Aortic smooth muscle cell (primary cell): ENCODE results near the gene OR4C15. TPM values are rescaled to one million over a fixed set of nuclear protein-coding genes. Genes with fewer than 3 reads are reported as not detected.

ENCODE experiments used
- total RNA-seq: library from RNA; depleted of rRNA; stranded (reverse); fragments of >200 nt; gene quantifications from 2 replicates; pipeline ENCODE4 v1.2.3, GENCODE V29; 2014

The OR4C15 gene
- total RNA-seq = not detected in 2 replicates

DNA sequence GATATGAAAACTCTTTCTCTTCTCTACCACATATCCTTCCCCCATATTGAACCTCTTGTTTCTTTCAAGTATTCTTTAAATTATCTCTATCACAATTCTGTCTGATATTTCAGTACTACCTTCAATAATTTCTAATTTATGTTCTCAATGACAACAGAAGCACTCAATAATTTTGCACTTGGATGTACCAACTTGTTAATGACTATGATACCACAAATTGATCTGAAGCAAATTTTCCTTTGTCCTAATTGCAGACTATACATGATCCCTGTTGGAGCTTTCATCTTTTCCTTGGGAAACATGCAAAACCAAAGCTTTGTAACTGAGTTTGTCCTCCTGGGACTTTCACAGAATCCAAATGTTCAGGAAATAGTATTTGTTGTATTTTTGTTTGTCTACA, at the start of gene OR4C15:
Gene OR4C15 (plus strand): TSS at position 301 of the 400 bp plus-strand sequence. CDS start 0 bp downstream, at position 301.

GRCh38 chr11:55571828-55572227, 17.6 kb downstream of the OR4C15 start, which contains the start of gene OR4C16:
Gene OR4C16, plus strand, starts transcription at chr11:55572128. Its CDS starts 0 bp downstream, at chr11:55572128.

Other genes starting within 250 kb of the OR4C15 start
- not detected in 2 replicates for gene OR4A16, start 211.3 kb upstream of the OR4C15 start, total RNA-seq
- not detected in 2 replicates for gene OR4A15, start 186.5 kb upstream of the OR4C15 start, total RNA-seq
- not detected in 2 replicates for gene OR4C16, start 17.7 kb downstream of the OR4C15 start, total RNA-seq
- gene OR4C11, start 53.2 kb downstream of the OR4C15 start, total RNA-seq = not detected in 2 replicates
- gene OR4P4, start 80.6 kb downstream of the OR4C15 start, total RNA-seq = not detected in 2 replicates
- gene OR4S2, start 93.9 kb downstream of the OR4C15 start, total RNA-seq = not detected in 2 replicates
- gene OR4C6, start 107.7 kb downstream of the OR4C15 start, total RNA-seq = not detected in 2 replicates
- gene OR5D13, start 219.0 kb downstream of the OR4C15 start, total RNA-seq = not detected in 2 replicates
- gene OR5D14, start 241.1 kb downstream of the OR4C15 start, total RNA-seq = not detected in 2 replicates